K562 (cell line): ENCODE measurements around the gene PIP4K2A. TPM values are rescaled to one million over a fixed set of nuclear protein-coding genes. Genes with fewer than 3 reads are reported as not detected.

Experiments
- DACH1 ChIP-seq: fragments of 450-650 bp; IDR thresholded peaks from 2 replicates; pipeline ENCODE4 v1.6.1; 2018; ENCODE audit not compliant: partially characterized antibody
- HMG20A ChIP-seq: fragments of 450-650 bp; formaldehyde crosslinking; conservative IDR thresholded peaks from 2 replicates; pipeline ENCODE4 v1.4.0; 2020; ENCODE audit warnings: mild to moderate bottlenecking, mixed read lengths
- KDM1A ChIP-seq, 2 experiments: fragments of 450-650 bp; IDR thresholded peaks; 2 replicates each; pipeline ENCODE4 v1.6.1; 2016; ENCODE audit warnings: mild to moderate bottlenecking in 2 of 2
- KLF1 ChIP-seq: fragments of 450-650 bp; IDR thresholded peaks from 2 replicates; pipeline ENCODE4 v1.6.1; 2016; ENCODE audit warnings: missing genetic modification characterization, missing compliant biosample characterization
- MIER1 ChIP-seq: fragments of 450-650 bp; IDR thresholded peaks from 2 replicates; pipeline ENCODE4 v1.6.1; 2016; ENCODE audit warnings: antibody characterized with exemption, mild to moderate bottlenecking, low read depth
- NEUROD1 ChIP-seq: fragments of 150-350 bp; IDR thresholded peaks from 2 replicates; pipeline ENCODE4 v1.6.1; 2014; ENCODE audit warnings: borderline replicate concordance, low read length, low read depth; ENCODE audit not compliant: partially characterized antibody
- NFATC3 ChIP-seq: fragments of 450-650 bp; IDR thresholded peaks from 2 replicates; pipeline ENCODE4 v1.6.1; 2017; ENCODE audit warnings: mild to moderate bottlenecking
- PML ChIP-seq: IDR thresholded peaks from 2 replicates; pipeline ENCODE4 v1.6.1; 2012; ENCODE audit warnings: low read length, inconsistent platforms
- POLR2G ChIP-seq: fragments of 200-400 bp; formaldehyde crosslinking; IDR thresholded peaks from 2 replicates; pipeline ENCODE4 v1.6.1; 2017; ENCODE audit warnings: low read depth, mild to moderate bottlenecking, antibody characterized with exemption, low read length, moderate library complexity
- RCOR1 ChIP-seq, 2 experiments: IDR thresholded peaks; 2 replicates each; pipeline ENCODE4 v1.6.1; 2012; ENCODE audit warnings: low read depth in 2 of 2, low read length in 2 of 2, borderline replicate concordance in 1 of 2, improper control_type of control experiment in 1 of 2
- SREBF1 ChIP-seq: fragments of 150-350 bp; IDR thresholded peaks from 2 replicates; pipeline ENCODE4 v1.6.1; 2014; ENCODE audit warnings: antibody characterized with exemption, low read depth, low read length, borderline replicate concordance
- TAL1 ChIP-seq: fragments of 450-650 bp; IDR thresholded peaks from 2 replicates; pipeline ENCODE4 v1.6.1; 2016; ENCODE audit warnings: mild to moderate bottlenecking
- ZC3H4 ChIP-seq: sonication (generic); formaldehyde crosslinking; IDR thresholded peaks from 2 replicates; pipeline ENCODE4 v1.9.0; 2021; ENCODE audit warnings: missing genetic modification reagents, borderline replicate concordance
- ZNF165 ChIP-seq: fragments of 250-450 bp; sonication (Bioruptor Pico); IDR thresholded peaks from 2 replicates; pipeline ENCODE4 v1.4.0; 2020; ENCODE audit warnings: borderline replicate concordance
- ZNF324 ChIP-seq: fragments of 250-450 bp; sonication (Bioruptor Pico); IDR thresholded peaks from 2 replicates; pipeline ENCODE4 v1.4.0; 2020; ENCODE audit warnings: mild to moderate bottlenecking
- polyA plus RNA-seq, 8 experiments: library from polyadenylated mRNA; depleted of rRNA in 4 of 8; stranded (reverse) in 5 of 8; unstranded in 3 of 8; fragments of >200 nt; fragmentation: Nextera tagmentation in 2 of 8; fragmentation: Illumina TruSeq in 1 of 8; extraction: Ambion mirVana in 2 of 8; extraction: Trizol in 1 of 8; gene quantifications; 2 replicates each; pipeline versions ENCODE4 v1.2.1 to v1.2.3, GENCODE V29; 2011 to 2014; ENCODE audit warnings: inconsistent platforms in 1 of 8, missing spikeins in 1 of 8
- total RNA-seq, 7 experiments: library from RNA; depleted of rRNA in 6 of 7; stranded (reverse); fragments of >200 nt in 6 of 7; fragmentation: Illumina TruSeq in 2 of 7; extraction: Trizol in 2 of 7; gene quantifications; 2 replicates each; pipeline versions ENCODE4 v1.2.1 to v1.2.3, GENCODE V29; 2011 to 2021; ENCODE audit warnings: low replicate concordance in 1 of 7
- TF ChIP-seq, protein P1 (sequence below): fragments of 450-650 bp; IDR thresholded peaks from 2 replicates; pipeline ENCODE4 v1.6.1; 2016; ENCODE audit warnings: antibody characterized with exemption
- TF ChIP-seq, protein P2 (sequence below): fragments of 250-450 bp; sonication (Bioruptor Pico); IDR thresholded peaks from 2 replicates; pipeline ENCODE4 v1.5.0; 2022; ENCODE audit warnings: mild to moderate bottlenecking
- TF ChIP-seq, protein P3 (sequence below): fragments of 450-650 bp; conservative IDR thresholded peaks from 2 replicates; pipeline ENCODE4 v1.6.1; 2016; ENCODE audit warnings: missing genetic modification characterization, low read depth, mild to moderate bottlenecking, control low read depth, missing compliant biosample characterization
- TF ChIP-seq, protein P4 (sequence below): fragments of 450-650 bp; IDR thresholded peaks from 2 replicates; pipeline ENCODE4 v1.6.1; 2017; ENCODE audit warnings: antibody characterized with exemption, mild to moderate bottlenecking
- TF ChIP-seq, protein P5 (sequence below): sonication (generic); formaldehyde crosslinking; IDR thresholded peaks from 2 replicates; pipeline ENCODE4 v1.8.0; 2022; ENCODE audit warnings: mild to moderate bottlenecking, missing genetic modification reagents

Gene PIP4K2A
- total and polyA plus RNA-seq, 9 of the 15 experiments (the other 6 are each of a cell fraction or from before 2014, with no cell fraction given): 35.6 to 117 (median 71.9) TPM

DNA sequence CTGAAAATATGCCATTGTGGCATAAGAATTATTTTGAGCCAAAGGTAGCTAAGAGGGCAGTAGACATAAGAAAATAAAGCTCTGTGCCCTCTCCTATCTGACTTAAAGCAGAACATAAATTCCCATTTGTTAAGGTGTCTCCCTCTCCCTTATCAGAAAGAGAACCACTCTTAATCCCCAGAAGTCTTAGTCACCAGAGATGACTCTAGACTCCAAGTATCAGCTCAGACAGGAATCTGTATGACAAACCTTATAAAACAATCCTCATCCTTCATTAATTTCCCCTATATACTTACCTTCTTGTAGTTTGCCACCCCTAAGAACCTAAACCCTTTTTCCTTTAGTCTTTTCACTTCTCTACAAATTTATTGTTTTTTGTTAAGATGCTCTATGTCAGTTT, 21.8 kb upstream of the PIP4K2A start (continued):
- TF ChIP-seq, protein P1, sequence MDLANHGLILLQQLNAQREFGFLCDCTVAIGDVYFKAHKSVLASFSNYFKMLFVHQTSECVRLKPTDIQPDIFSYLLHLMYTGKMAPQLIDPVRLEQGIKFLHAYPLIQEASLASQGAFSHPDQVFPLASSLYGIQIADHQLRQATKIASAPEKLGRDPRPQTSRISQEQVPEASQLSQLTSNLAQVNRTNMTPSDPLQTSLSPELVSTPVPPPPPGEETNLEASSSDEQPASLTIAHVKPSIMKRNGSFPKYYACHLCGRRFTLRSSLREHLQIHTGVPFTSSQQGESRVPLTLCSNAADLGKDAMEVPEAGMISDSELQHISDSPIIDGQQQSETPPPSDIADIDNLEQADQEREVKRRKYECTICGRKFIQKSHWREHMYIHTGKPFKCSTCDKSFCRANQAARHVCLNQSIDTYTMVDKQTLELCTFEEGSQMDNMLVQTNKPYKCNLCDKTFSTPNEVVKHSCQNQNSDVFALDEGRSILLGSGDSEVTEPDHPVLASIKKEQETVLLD: peak; percentile 44; the same call in 1 of the 2 replicates
- TF ChIP-seq, protein P2, sequence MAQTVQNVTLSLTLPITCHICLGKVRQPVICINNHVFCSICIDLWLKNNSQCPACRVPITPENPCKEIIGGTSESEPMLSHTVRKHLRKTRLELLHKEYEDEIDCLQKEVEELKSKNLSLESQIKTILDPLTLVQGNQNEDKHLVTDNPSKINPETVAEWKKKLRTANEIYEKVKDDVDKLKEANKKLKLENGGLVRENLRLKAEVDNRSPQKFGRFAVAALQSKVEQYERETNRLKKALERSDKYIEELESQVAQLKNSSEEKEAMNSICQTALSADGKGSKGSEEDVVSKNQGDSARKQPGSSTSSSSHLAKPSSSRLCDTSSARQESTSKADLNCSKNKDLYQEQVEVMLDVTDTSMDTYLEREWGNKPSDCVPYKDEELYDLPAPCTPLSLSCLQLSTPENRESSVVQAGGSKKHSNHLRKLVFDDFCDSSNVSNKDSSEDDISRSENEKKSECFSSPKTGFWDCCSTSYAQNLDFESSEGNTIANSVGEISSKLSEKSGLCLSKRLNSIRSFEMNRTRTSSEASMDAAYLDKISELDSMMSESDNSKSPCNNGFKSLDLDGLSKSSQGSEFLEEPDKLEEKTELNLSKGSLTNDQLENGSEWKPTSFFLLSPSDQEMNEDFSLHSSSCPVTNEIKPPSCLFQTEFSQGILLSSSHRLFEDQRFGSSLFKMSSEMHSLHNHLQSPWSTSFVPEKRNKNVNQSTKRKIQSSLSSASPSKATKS: no peak
- TF ChIP-seq NEUROD1: no peak
- TF ChIP-seq TAL1: peak; percentile 44; the same call in 1 of the 2 replicates
- TF ChIP-seq, protein P3, sequence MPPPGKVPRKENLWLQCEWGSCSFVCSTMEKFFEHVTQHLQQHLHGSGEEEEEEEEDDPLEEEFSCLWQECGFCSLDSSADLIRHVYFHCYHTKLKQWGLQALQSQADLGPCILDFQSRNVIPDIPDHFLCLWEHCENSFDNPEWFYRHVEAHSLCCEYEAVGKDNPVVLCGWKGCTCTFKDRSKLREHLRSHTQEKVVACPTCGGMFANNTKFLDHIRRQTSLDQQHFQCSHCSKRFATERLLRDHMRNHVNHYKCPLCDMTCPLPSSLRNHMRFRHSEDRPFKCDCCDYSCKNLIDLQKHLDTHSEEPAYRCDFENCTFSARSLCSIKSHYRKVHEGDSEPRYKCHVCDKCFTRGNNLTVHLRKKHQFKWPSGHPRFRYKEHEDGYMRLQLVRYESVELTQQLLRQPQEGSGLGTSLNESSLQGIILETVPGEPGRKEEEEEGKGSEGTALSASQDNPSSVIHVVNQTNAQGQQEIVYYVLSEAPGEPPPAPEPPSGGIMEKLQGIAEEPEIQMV: no peak
- TF ChIP-seq RCOR1 (IDR thresholded peaks at IDR 0.05; ENCODE audit: borderline replicate concordance in 1 of 2, low read depth in 2 of 2, low read length in 2 of 2): peak; percentile 17 to 90; a peak in 3 of 4 replicates
- TF ChIP-seq, protein P4, sequence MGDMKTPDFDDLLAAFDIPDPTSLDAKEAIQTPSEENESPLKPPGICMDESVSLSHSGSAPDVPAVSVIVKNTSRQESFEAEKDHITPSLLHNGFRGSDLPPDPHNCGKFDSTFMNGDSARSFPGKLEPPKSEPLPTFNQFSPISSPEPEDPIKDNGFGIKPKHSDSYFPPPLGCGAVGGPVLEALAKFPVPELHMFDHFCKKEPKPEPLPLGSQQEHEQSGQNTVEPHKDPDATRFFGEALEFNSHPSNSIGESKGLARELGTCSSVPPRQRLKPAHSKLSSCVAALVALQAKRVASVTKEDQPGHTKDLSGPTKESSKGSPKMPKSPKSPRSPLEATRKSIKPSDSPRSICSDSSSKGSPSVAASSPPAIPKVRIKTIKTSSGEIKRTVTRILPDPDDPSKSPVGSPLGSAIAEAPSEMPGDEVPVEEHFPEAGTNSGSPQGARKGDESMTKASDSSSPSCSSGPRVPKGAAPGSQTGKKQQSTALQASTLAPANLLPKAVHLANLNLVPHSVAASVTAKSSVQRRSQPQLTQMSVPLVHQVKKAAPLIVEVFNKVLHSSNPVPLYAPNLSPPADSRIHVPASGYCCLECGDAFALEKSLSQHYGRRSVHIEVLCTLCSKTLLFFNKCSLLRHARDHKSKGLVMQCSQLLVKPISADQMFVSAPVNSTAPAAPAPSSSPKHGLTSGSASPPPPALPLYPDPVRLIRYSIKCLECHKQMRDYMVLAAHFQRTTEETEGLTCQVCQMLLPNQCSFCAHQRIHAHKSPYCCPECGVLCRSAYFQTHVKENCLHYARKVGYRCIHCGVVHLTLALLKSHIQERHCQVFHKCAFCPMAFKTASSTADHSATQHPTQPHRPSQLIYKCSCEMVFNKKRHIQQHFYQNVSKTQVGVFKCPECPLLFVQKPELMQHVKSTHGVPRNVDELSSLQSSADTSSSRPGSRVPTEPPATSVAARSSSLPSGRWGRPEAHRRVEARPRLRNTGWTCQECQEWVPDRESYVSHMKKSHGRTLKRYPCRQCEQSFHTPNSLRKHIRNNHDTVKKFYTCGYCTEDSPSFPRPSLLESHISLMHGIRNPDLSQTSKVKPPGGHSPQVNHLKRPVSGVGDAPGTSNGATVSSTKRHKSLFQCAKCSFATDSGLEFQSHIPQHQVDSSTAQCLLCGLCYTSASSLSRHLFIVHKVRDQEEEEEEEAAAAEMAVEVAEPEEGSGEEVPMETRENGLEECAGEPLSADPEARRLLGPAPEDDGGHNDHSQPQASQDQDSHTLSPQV: no peak
- TF ChIP-seq NFATC3: no peak
- TF ChIP-seq KLF1 (tag): no peak
- no peak for TF ChIP-seq ZC3H4 (CRISPR knock-in tag)
- TF ChIP-seq ZNF165: no peak
- TF ChIP-seq DACH1: peak; percentile 25
- TF ChIP-seq SREBF1: no peak
- TF ChIP-seq POLR2G: no peak
- no peak for TF ChIP-seq HMG20A (CRISPR knock-in tag)
- TF ChIP-seq PML: no peak
- TF ChIP-seq MIER1: peak; percentile 22; the same call in 1 of the 2 replicates
- TF ChIP-seq, protein P5, sequence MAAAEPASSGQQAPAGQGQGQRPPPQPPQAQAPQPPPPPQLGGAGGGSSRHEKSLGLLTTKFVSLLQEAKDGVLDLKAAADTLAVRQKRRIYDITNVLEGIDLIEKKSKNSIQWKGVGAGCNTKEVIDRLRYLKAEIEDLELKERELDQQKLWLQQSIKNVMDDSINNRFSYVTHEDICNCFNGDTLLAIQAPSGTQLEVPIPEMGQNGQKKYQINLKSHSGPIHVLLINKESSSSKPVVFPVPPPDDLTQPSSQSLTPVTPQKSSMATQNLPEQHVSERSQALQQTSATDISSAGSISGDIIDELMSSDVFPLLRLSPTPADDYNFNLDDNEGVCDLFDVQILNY (CRISPR knock-in tag): no peak
- no peak for TF ChIP-seq ZNF324 (CRISPR knock-in tag)
- TF ChIP-seq KDM1A (IDR thresholded peaks at IDR 0.05): peak; percentile 76
